Activated CD4-positive, alpha-beta T cell treated with anti-CD3 and anti-CD28 coated beads, Interleukin-2, amount 50 U/mL, for 24 hours (primary cell): ENCODE measurements around the gene IFI27L1.

Experiments
- DNase-seq, 2 donors: peaks; one replicate each; pipeline ENCODE4 v3.0.0-alpha.2; 2020; ENCODE audit warnings: low read depth in 1 of 2, low spot score in 1 of 2

The IFI27L1 gene

GRCh38 chr14:94077823-94078222 lies 3.3 kb upstream of the IFI27L1 start:
- no peak for DNase-seq

DNA sequence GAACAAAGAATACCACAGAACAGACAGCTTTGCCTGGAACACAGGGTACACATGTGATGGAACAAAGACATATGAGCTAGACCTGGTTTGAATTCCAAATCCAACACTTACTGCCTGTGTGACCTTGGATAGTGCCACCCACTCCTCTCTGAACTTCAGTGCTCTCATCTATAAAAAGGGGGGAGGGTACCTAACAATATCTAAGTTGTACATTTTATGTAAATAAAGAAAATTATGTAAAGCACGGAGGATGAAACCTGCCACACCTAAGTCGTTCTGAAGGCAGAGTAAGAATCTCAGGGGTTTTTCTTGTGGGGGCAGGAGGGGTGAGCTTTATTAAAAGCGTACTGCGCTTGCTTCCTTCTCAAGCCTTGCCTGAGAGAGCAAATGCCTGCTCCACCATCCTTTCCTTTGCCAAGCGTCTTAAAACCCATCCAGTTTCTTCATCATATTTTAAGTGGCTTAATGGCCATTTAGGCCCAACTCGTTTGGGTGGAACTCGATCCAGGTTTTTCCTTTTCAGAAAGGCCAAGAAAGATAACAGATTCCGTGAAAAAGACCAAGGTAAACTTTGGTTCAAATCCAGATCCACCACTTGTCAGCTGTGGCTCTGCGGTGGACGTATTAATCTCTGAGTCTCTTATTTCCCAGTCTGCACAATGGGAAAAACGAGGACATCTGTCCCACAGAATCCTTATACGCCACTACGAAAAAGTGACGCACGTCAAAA lies 1.1 kb upstream of the IFI27L1 start:
- DNase-seq: no peak

DNA sequence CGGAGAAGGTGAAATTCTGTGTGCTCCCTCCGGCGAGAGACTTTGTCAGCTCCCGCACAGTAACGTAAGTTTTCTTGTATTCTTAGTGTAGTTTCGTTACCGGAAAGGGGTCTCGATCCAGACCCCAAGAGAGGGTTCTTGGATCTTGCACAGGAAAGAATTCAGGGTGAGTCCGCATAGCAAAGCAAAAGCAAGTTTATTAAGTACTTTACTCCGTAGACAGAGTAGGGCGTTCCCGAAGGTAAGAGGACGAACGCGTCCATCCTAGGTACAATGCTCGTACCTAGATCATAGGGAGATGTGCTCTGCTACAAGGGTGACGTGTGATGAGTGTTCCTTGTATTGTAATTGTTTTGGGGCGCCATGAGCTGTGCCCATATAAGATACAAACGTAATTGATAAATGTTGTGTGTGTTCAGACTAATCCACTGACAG lies 293 bp downstream of the IFI27L1 start:
- no peak for DNase-seq

GRCh38 chr14:94087891-94088290 lies 6.8 kb downstream of the IFI27L1 start:
- no peak for DNase-seq

GRCh38 chr14:94088516-94088915 lies 7.4 kb downstream of the IFI27L1 start:
- DNase-seq: no peak

GRCh38 chr14:94089479-94089878 lies 8.4 kb downstream of the IFI27L1 start:
- no peak for DNase-seq

DNA sequence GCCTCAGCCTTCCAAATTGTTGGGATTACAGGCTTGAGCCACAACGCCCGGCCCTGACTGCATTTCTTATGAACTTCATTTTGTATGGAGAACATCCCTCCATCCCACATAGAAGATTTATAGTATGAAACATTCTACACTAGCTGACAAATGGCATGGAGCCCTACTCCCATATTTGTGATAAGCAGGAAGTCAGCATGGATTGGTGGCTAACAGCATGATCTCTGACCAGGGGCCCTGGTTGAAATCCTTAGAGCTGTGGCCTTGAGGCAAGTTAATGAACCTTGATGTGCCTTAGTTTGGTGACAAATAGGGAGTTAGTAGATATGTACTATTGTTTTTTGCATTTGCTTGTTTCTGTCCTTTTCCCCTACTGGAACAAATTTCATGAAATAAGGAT lies 12.3 kb downstream of the IFI27L1 start:
- no peak for DNase-seq

DNA sequence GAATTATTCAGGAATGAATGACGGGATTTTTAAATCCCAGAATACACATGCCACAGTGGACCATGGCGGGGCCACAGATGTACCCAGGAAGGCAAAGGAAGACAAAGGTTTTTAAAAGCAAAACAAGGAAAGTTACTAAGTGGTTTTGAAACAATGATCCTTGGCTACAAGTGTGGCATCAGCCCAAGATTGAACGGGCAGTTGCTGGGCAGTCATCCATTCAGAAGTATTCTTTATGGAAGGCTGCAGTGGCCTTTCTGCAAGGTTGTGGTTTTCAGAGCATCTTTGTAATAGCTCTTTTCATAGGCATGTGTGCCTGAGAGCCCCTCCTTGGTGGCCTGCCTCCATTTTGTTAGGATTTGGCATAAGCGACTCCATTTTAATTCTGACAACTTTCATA lies 16.0 kb downstream of the IFI27L1 start:
- DNase-seq: no peak

DNA sequence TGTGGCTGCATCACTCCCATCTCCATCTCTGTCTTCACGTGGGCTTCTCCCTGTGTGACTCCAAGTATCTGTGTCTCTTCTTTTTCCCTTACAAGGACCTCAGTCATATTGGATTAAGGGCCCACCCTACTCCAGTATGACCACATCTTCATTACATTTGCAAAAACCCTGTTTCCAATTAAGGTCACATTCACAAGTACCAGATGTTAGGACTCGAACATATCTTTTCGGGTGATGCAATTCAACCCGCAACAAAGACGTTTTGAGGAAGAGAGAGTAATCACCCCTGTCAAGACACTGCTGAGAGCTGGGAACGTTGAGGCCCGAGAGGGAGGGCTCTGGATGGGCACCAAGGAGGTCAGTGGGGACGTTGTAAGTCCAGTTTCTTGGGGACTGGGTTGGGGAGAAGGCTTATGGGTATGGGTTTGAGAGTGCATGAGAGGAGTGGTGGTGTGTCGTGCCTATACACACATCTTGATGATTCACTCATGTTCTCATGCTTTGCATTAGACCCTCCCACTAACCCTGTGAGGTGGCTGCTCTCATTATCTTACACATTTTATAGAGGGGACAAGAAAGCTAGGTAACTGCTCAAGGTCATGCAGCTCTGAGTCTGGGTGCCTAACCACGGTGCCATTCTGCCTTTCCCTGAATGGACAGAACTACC lies 17.3 kb downstream of the IFI27L1 start:
- DNase-seq: no peak

DNA sequence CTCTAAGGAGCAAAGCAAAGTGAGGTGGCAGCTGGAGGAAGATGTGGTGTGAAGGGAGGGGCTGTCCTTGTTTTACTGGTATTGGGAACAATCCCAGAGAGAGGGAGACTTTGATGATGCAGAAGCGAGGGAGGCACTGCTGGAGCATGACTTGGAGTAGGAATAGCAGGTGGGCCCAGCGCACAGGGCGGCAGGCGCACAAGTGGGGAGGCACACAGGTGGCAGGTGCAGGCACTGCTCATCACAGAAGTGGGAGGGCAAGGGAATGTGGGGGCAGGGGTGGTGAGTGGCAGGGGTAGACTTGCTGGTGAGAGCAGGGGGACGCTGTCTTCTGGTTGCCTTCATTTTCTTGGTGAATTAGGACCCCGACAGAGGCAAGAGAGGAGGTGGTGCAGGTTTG lies 17.9 kb downstream of the IFI27L1 start:
- no peak for DNase-seq

- no peak for DNase-seq
These were observed 19.7 kb downstream of the IFI27L1 start for GRCh38 chr14:94100847-94101246.

DNA sequence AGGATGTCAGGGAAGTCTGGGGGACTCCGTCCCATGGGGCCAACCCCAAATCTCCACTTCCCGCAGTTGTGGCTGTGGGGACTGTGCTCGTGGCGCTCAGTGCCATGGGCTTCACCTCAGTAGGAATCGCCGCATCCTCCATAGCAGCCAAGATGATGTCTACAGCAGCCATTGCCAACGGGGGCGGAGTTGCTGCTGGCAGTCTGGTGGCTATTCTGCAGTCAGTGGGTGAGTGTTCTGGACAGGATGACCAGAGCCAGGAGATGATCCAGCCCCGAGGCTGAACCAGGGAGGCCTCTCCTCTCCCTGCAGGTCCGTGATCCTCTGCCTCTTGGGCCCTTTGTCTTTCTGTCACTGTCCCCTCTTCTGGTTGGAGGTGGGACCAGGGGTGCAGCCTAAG lies 20.6 kb downstream of the IFI27L1 start:
- no peak for DNase-seq

- DNase-seq: no peak
These were observed 21.8 kb downstream of the IFI27L1 start for GRCh38 chr14:94102768-94103482.

- DNase-seq: no peak
These were observed 22.5 kb downstream of the IFI27L1 start for GRCh38 chr14:94103554-94104150.

- no peak for DNase-seq
These were observed 23.6 kb downstream of the IFI27L1 start for GRCh38 chr14:94104731-94105130.

DNA sequence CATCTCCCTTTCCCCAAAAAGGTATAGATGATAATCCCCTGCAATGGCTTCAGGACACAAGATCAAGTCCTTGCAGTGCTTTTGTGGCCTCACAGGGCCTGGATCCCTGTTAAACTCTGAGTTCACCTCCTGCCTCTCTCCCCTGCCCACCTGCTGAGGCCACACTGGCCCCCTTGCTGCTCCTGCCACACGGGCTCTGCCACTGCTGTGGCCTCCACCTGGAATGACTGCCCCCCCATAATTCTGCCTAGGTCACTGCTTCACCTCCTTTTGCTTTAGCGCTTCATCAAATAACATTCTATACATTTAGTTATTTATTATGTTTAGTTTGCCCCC lies 28.8 kb downstream of the IFI27L1 start:
- DNase-seq: no peak

DNA sequence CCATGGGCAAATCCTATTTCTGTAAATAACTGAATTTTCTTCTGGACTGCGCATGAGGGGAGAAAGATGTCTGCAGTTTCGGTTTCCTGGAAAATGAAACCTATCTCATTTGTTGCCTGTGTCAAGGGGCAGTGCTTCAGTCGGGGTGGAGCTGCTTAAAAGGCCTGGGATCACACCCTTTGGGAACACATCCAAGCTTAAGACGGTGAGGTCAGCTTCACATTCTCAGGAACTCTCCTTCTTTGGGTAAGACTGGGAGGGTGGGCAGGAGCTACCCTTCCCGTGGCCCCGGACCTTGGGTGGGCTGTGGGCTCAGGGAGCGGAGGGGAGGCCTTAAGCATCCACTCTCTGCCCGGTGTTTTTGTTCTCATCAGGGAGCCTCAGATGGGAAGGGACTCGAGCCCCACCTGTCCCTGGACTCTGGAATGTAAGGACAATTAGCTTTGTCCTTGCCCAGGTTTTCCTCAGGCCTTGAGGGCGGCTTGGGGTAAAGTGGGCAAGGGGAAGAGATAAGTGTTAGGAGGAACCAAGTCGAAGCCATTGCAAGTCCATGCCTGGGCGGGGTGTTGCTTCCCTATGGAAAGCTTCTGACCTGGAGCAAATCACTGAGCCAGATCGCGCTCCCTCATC lies 29.6 kb downstream of the IFI27L1 start, which contains the start of gene IFI27:
TSS of gene IFI27 (plus strand) at position 185 of the 630 bp plus-strand sequence.
- DNase-seq: no peak

DNA sequence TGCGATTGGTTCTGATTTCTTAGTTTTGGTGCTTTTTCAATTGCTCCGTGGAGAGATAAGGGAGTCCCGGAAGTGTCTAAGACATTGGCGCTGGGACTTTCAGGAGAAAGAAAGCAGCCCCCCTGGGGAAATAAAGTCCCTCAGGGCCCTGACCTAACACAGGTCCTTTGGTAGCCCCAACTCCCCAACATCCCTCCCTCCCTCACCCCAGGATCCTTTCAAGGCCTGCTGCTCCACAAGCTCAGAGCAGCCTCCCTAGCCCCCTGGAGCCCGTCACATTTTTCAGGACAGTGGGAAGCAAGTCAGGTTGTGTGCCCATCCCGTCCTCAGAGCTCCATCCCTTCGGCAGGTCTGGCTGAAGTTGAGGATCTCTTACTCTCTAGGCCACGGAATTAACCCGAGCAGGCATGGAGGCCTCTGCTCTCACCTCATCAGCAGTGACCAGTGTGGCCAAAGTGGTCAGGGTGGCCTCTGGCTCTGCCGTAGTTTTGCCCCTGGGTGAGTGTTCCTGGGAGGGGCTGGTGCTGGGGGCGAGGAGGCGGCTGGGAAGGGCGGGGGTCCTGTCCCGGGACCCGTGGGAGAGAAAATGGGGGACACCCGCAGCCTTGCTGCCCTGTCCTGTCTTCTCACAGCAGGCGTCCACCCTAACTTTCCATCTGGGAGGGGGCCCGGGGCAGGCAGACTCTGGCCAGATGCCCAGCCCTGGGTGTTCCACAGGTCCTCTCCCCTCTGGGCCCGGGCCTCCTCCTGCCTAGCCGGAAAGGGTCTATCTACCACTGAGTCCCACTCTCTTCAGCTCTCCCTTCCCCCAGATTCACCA lies 30.4 kb downstream of the IFI27L1 start:
- no peak for DNase-seq

DNA sequence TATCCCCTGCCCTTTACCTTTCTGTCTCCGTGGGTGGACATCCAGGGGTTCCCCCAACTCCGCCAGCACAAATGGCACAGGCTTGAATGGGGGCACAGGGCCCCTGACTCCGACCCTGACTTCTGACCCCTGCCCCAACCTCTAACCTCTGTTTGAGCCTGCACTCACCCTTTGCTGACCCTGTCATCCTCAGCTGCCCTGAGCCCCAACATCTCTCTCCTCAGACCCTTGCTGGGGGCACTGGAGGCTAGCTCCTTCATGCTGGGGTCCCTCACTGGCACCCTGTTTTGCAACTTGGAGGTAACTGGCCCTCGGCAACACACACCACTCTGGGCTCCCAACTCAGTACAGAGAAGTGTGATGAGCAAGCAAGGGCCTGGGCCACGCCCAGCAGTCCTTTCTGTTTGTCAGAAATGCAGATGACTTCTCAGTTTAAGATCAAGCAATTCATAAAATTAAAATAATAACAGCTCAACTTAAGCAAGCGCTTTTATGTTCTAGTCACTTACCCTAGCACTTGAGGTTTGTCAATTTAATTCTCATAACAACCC lies 31.5 kb downstream of the IFI27L1 start:
- no peak for DNase-seq

GRCh38 chr14:94113073-94113472 lies 32.0 kb downstream of the IFI27L1 start:
- no peak for DNase-seq
